ENCODE data around the gene SLC40A1. TPM values are rescaled to one million over a fixed set of nuclear protein-coding genes. Genes with fewer than 3 reads are reported as not detected.

SLC40A1 gene
- total and polyA plus RNA-seq, 2 donors (not counting 1 experiment from before 2014, with no cell fraction given): 17.2 to 97.4 TPM

- Histone ChIP-seq H3K4me1 (ENCODE audit: control insufficient read depth, extremely low read depth, insufficient read depth, low read length) (peaks cover 4% of the 10 kb centered on the region), H3K79me2 (ENCODE audit: control insufficient read depth, insufficient read depth, low read length) (no peaks in the 10 kb centered on the region), H3K9ac (ENCODE audit: insufficient read depth, low read length) (no peak overlapping the region), H2AFZ (ENCODE audit: low read length) (no peak overlapping the region), H3K9me3 (ENCODE audit: control insufficient read depth, insufficient read depth, low read depth, low read length) (no peaks in the 10 kb centered on the region), H3K36me3 (ENCODE audit: control insufficient read depth, insufficient read depth, low read length) (no peaks in the 10 kb centered on the region), H4K20me1 (ENCODE audit: control insufficient read depth, extremely low read depth, insufficient read depth, low read length) (no peaks in the 10 kb centered on the region), H3K27ac (ENCODE audit: insufficient read depth, low read length) (no peak overlapping the region), H3K4me2 (ENCODE audit: extremely low read depth, insufficient read depth, low read length) (no peak overlapping the region), H3K4me3 (replicated peaks in 1 of 4; ENCODE audit: control extremely low read depth in 1 of 4, insufficient read depth in 1 of 4, low read depth in 3 of 4, low read length in 4 of 4) (peak overlapping the region in 1 of 4 experiments; percentile 70), H3K27me3 (ENCODE audit: control insufficient read depth, insufficient read depth, low read length) (peaks cover 3% of the 10 kb centered on the region)
- TF ChIP-seq CTCF (conservative IDR thresholded peaks at IDR 0.05 in 1 of 2, IDR thresholded peaks at IDR 0.05 in 1 of 2; ENCODE audit: low read depth in 1 of 2, low read length in 2 of 2): no peak
- TF ChIP-seq EZH2 (IDR thresholded peaks at IDR 0.05; ENCODE audit: low read length, missing control alignments): no peak
- no peak for DNase-seq (ENCODE audit: low read depth in 2 of 2)
Observed at GRCh38 chr2:189578272-189578950, 2.2 kb downstream of the SLC40A1 start.

GRCh38 chr2:189577121-189577520 is 3.5 kb downstream of the SLC40A1 start:
- TF ChIP-seq CTCF (conservative IDR thresholded peaks at IDR 0.05 in 1 of 2, IDR thresholded peaks at IDR 0.05 in 1 of 2; ENCODE audit: low read depth in 1 of 2, low read length in 2 of 2) (no peak), EZH2 (IDR thresholded peaks at IDR 0.05; ENCODE audit: low read length, missing control alignments) (no peak)
- Histone ChIP-seq H3K9ac (ENCODE audit: insufficient read depth, low read length) (no peak overlapping the region), H3K4me3 (replicated peaks in 1 of 4; ENCODE audit: control extremely low read depth in 1 of 4, insufficient read depth in 1 of 4, low read depth in 3 of 4, low read length in 4 of 4) (no peak overlapping the region), H3K4me1 (ENCODE audit: control insufficient read depth, extremely low read depth, insufficient read depth, low read length) (peaks cover 4% of the 10 kb centered on the region), H3K9me3 (ENCODE audit: control insufficient read depth, insufficient read depth, low read depth, low read length) (no peaks in the 10 kb centered on the region), H3K27me3 (ENCODE audit: control insufficient read depth, insufficient read depth, low read length) (peaks cover 3% of the 10 kb centered on the region), H2AFZ (ENCODE audit: low read length) (no peak overlapping the region), H3K4me2 (ENCODE audit: extremely low read depth, insufficient read depth, low read length) (no peak overlapping the region), H3K79me2 (ENCODE audit: control insufficient read depth, insufficient read depth, low read length) (no peaks in the 10 kb centered on the region), H3K27ac (ENCODE audit: insufficient read depth, low read length) (no peak overlapping the region), H4K20me1 (ENCODE audit: control insufficient read depth, extremely low read depth, insufficient read depth, low read length) (no peaks in the 10 kb centered on the region), H3K36me3 (ENCODE audit: control insufficient read depth, insufficient read depth, low read length) (no peaks in the 10 kb centered on the region)
- DNase-seq (ENCODE audit: low read depth in 2 of 2): no peak

DNA sequence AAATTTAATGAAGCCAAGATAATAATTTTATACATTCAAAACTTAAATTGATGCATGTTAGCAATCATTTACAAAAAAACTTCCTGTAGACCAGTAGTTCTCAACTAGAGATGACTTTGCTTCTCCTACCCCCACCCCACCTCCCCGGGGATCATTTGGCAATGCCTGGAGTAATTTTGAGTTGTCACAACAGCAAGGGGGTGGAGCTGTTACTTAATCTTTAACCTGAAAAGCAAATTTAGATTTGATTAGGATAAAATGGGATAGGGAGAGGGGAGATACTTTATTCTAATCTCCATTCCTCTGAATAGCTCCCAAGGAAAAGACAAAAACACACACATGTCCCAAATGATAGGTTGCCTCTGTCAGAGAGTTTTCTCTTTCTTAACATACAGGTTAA is 4.2 kb downstream of the SLC40A1 start:
- no peak for DNase-seq (ENCODE audit: low read depth in 2 of 2)
- no peak overlapping the region for H3K4me3 ChIP-seq (replicated peaks in 1 of 4; ENCODE audit: control extremely low read depth in 1 of 4, insufficient read depth in 1 of 4, low read depth in 3 of 4, low read length in 4 of 4)
- peaks cover 4% of the 10 kb centered on the region for H3K4me1 ChIP-seq (ENCODE audit: control insufficient read depth, extremely low read depth, insufficient read depth, low read length)
- H2AFZ ChIP-seq (ENCODE audit: low read length): no peak overlapping the region
- no peak overlapping the region for H3K27ac ChIP-seq (ENCODE audit: insufficient read depth, low read length)
- no peaks in the 10 kb centered on the region for H3K36me3 ChIP-seq (ENCODE audit: control insufficient read depth, insufficient read depth, low read length)
- TF ChIP-seq CTCF (conservative IDR thresholded peaks at IDR 0.05 in 1 of 2, IDR thresholded peaks at IDR 0.05 in 1 of 2; ENCODE audit: low read depth in 1 of 2, low read length in 2 of 2) (no peak), EZH2 (IDR thresholded peaks at IDR 0.05; ENCODE audit: low read length, missing control alignments) (no peak)
- H3K27me3 ChIP-seq (ENCODE audit: control insufficient read depth, insufficient read depth, low read length): no peaks in the 10 kb centered on the region
- H4K20me1 ChIP-seq (ENCODE audit: control insufficient read depth, extremely low read depth, insufficient read depth, low read length): no peaks in the 10 kb centered on the region
- no peaks in the 10 kb centered on the region for H3K9me3 ChIP-seq (ENCODE audit: control insufficient read depth, insufficient read depth, low read depth, low read length)
- H3K4me2 ChIP-seq (ENCODE audit: extremely low read depth, insufficient read depth, low read length): no peak overlapping the region
- H3K9ac ChIP-seq (ENCODE audit: insufficient read depth, low read length): no peak overlapping the region
- no peaks in the 10 kb centered on the region for H3K79me2 ChIP-seq (ENCODE audit: control insufficient read depth, insufficient read depth, low read length)
